ENCODE data around the gene COPS9.

The COPS9 gene

DNA sequence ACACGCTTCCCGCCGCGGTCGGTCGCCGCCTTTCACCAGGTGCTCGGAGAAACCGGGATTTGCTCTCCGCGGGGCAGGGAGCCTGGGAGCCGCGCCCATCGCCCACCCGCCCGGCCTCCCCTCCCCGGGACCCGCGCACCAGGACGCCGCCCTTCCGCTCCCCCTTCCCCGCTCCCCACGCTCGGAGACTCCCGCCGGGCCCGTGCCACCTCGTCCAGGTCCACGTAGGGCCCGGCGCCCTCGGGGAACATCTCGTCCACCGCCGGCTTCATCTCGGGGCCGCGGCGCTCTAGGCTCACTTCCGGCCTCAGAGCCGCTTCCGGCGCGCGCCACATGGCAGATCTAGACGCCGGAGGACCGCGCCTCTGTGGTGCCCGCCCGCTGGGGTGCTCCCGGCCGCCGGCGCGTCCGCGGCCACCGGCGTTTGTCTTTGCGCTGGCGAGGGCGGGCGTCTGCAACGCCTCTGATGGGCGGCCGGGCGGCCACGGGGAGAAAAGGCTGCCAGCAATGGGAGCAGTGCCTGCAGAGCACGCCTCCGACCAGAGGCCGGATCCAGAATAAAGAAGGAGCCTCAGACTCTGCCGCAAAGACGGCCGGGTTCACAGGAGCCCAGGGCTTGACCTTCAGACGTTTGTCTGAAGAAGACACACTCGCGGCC lies at the start of gene COPS9:
Gene COPS9 (minus strand): TSS at position 293 of the 658 bp plus-strand sequence. CDS start 21 bp downstream, at position 272.
- Histone ChIP-seq H3K36me3 (peaks cover 27% of the 10 kb centered on the region), H3K27ac (peak within 1 kb of the TSS; percentile 81), H3K4me3 (ENCODE audit: low read depth, low read length) (peak within 1 kb of the TSS; percentile 78), H3K27me3 (ENCODE audit: insufficient read depth, low read depth, severe bottlenecking) (peaks cover 11% of the 10 kb centered on the region), H3K9me3 (ENCODE audit: severe bottlenecking) (no peaks in the 10 kb centered on the region)
- TF ChIP-seq, protein P1, sequence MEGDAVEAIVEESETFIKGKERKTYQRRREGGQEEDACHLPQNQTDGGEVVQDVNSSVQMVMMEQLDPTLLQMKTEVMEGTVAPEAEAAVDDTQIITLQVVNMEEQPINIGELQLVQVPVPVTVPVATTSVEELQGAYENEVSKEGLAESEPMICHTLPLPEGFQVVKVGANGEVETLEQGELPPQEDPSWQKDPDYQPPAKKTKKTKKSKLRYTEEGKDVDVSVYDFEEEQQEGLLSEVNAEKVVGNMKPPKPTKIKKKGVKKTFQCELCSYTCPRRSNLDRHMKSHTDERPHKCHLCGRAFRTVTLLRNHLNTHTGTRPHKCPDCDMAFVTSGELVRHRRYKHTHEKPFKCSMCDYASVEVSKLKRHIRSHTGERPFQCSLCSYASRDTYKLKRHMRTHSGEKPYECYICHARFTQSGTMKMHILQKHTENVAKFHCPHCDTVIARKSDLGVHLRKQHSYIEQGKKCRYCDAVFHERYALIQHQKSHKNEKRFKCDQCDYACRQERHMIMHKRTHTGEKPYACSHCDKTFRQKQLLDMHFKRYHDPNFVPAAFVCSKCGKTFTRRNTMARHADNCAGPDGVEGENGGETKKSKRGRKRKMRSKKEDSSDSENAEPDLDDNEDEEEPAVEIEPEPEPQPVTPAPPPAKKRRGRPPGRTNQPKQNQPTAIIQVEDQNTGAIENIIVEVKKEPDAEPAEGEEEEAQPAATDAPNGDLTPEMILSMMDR (IDR thresholded peaks at IDR 0.05; ENCODE audit: low read depth, low read length), result no peak
- DNase-seq, result peak; percentile 89

DNA sequence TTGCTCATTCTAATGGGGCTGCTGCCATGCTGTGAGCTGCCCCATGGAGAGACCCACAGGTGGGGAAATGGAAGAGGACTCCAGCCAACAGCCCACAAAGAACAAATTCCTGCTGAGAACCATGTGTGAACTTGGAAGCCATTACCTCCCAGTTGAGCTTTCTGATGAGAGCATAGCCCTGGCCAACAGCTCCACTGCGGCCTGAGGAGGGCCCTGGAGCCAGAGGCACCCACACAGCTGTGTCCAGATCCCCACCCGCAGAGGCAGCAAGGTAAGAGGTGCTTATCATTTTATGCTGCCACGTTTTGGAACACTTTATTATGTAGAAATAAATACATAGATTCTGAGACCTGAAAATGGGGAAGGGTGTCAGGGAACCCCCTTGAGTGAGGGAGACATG lies 48.6 kb upstream of the COPS9 start:
- H3K4me3 ChIP-seq (ENCODE audit: low read depth, low read length), result no peak overlapping the region
- DNase-seq, result no peak
- H3K27ac ChIP-seq, result no peak overlapping the region
- peaks cover 7% of the 10 kb centered on the region for H3K9me3 ChIP-seq (ENCODE audit: severe bottlenecking)
- H3K36me3 ChIP-seq, result no peaks in the 10 kb centered on the region
- TF ChIP-seq, protein P1 (IDR thresholded peaks at IDR 0.05; ENCODE audit: low read depth, low read length), result no peak
- no peaks in the 10 kb centered on the region for H3K27me3 ChIP-seq (ENCODE audit: insufficient read depth, low read depth, severe bottlenecking)

DNA sequence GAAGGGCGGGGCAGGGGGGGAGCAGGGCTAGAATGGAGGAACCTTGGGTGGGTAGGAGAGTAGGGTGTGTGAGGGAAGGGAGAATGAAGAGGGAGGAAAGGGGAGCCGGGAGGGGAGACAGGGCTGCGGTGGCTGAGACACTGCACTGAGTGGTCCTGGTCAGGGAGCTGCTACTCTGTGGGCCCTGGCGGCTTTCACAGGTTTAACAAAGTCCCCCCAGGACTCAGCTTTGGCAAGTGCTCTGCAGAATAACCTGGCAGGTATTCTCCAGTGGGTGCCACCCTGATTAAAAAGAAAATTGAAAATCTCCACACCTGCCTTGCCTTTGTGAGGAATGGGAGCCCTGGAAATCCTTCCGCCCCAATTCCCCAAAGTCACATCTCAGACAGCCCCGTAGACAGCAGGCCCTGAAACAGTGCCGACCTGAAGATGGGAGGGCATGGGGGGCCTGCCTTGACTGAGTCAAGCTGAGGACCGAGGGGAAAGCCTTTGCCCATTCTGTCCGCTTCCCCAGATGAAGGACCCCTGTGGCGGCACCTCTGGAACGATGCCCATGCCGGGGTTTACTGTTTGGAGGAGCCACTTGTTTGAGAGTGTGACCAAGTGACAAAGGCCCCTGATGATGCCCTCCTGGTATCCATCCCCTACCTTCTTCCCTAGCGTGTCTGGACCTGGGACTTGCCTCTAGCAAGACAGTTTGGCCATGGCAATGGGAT lies 47.9 kb upstream of the COPS9 start:
- TF ChIP-seq, protein P1 (IDR thresholded peaks at IDR 0.05; ENCODE audit: low read depth, low read length), result no peak
- Histone ChIP-seq H3K9me3 (ENCODE audit: severe bottlenecking) (peaks cover 7% of the 10 kb centered on the region), H3K4me3 (ENCODE audit: low read depth, low read length) (no peak overlapping the region), H3K36me3 (no peaks in the 10 kb centered on the region), H3K27ac (peak overlapping the region; percentile 83), H3K27me3 (ENCODE audit: insufficient read depth, low read depth, severe bottlenecking) (no peaks in the 10 kb centered on the region)
- no peak for DNase-seq

DNA sequence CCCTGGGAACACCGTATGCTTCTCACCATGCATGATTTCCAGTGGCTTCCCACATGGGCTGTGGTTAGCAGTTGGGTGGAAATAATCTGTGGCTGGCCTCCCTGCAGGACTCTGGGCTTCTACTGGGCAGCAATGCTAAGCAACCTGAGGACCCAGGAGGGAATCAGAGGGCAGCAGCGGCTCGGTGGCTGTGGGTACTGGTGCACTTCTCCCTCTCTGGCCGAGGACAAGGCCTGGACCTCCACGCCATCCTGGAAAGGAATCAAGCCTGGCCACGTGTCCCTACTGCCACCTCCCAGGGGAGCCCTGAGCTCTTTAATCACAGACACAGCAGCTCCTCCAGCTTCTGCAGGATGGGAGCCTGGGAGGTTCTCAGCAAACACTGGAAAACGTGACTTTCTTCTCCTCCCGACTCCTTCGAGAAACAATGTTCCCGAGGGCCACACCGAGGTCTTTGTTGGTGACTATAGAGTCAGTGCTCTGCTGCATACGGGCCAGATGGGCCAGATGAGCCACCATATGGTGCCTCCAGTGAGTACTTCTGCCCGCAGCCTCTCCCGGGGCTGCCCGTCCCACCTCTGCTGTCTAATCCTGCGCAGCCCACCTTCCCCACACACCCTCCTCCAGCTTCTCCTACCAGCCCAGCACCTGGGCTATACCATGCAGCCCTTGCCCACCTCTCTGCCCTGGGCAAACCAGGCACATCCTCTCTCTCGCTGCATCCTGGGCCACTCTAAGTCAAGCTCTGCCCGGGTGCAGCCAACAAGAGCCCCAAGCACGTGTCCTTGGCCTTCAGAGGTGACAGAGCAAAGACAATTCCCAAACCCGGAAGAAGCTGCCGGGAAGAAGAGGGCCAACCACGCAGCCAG lies 47.1 kb upstream of the COPS9 start:
- Histone ChIP-seq H3K36me3 (no peaks in the 10 kb centered on the region), H3K9me3 (ENCODE audit: severe bottlenecking) (peaks cover 5% of the 10 kb centered on the region), H3K27me3 (ENCODE audit: insufficient read depth, low read depth, severe bottlenecking) (no peaks in the 10 kb centered on the region), H3K4me3 (ENCODE audit: low read depth, low read length) (no peak overlapping the region), H3K27ac (peak overlapping the region; percentile 83)
- TF ChIP-seq, protein P1 (IDR thresholded peaks at IDR 0.05; ENCODE audit: low read depth, low read length), result no peak
- peak; percentile 74 for DNase-seq

DNA sequence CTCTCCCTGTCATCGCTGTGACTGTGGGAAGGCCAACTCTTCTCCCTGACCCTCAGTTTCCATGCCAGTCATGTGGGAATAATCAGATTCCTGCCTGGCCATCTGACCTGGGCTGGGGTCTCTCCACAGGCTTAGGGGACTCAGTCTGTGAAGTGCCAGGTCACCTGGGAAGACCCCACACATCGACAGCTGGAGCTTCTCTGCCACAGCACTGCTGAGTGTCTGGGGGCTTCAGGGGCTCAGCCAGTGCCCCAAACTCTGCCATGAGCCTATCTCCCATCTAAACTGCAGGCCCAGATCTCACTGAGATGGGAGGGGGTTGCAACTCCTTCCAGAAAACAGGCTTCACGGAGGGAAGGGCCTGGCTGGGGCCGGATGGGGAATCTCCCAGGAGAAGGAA lies 46.4 kb upstream of the COPS9 start:
- DNase-seq, result no peak
- no peaks in the 10 kb centered on the region for H3K36me3 ChIP-seq
- H3K27me3 ChIP-seq (ENCODE audit: insufficient read depth, low read depth, severe bottlenecking), result no peaks in the 10 kb centered on the region
- H3K27ac ChIP-seq, result peak overlapping the region; percentile 83
- H3K4me3 ChIP-seq (ENCODE audit: low read depth, low read length), result no peak overlapping the region
- H3K9me3 ChIP-seq (ENCODE audit: severe bottlenecking), result no peaks in the 10 kb centered on the region
- TF ChIP-seq, protein P1 (IDR thresholded peaks at IDR 0.05; ENCODE audit: low read depth, low read length), result no peak
